Sigmoid colon (tissue), 7 donors: ENCODE measurements around the gene OGT. TPM values are rescaled to one million over a fixed set of nuclear protein-coding genes. Genes with fewer than 3 reads are reported as not detected.
A peak's percentile ranks its signal among the peaks of the same experiment; 100 is the strongest.
"Not testable (repeated sequence)": the region's sequence is repeated elsewhere in the genome, so short reads cannot be mapped to it uniquely, and the experiment has no call there.

Source experiments
- DNase-seq: peaks from one replicate; pipeline ENCODE4 v3.0.0-alpha.2; 2019
- H3K27ac ChIP-seq, 4 donors: fragments of 200-600 bp; sonication (generic); one replicate each; pipeline ENCODE4 v1.5.1; 2016 to 2019; ENCODE audit warnings: mild to moderate bottlenecking in 1 of 4
- H3K27me3 ChIP-seq, 3 donors: fragments of 200-600 bp; sonication (generic); one replicate each; pipeline ENCODE4 v1.5.1; 2019; ENCODE audit warnings: mild to moderate bottlenecking in 1 of 3
- H3K36me3 ChIP-seq, 4 donors: fragments of 200-600 bp; sonication (generic); one replicate each; pipeline ENCODE4 v1.5.1; 2016 to 2019
- H3K4me1 ChIP-seq, 4 donors: fragments of 200-600 bp; sonication (generic); one replicate each; pipeline ENCODE4 v1.5.1; 2017 to 2019
- H3K4me3 ChIP-seq, 4 donors: fragments of 200-600 bp; sonication (generic); one replicate each; pipeline ENCODE4 v1.5.1; 2017 to 2019; ENCODE audit warnings: mild to moderate bottlenecking in 2 of 4, moderate library complexity in 1 of 4
- H3K9me3 ChIP-seq, 4 donors: fragments of 200-600 bp in 3 of 4; sonication (generic) in 3 of 4; one replicate each; pipeline versions ENCODE4 v1.5.1 to v1.6.1; 2013 to 2019
- EP300 ChIP-seq, 4 donors: sonication (generic); formaldehyde crosslinking; IDR thresholded peaks; one replicate each; pipeline ENCODE4 v1.6.1; 2017; ENCODE audit warnings: antibody characterized with exemption in 4 of 4
- POLR2A ChIP-seq, 2 donors: fragments of 450-650 bp; IDR thresholded peaks; one replicate each; pipeline ENCODE4 v1.6.1; 2016; ENCODE audit warnings: antibody characterized with exemption in 2 of 2, mild to moderate bottlenecking in 2 of 2, moderate library complexity in 2 of 2
- POLR2AphosphoS5 ChIP-seq, 4 donors: sonication (generic); formaldehyde crosslinking; IDR thresholded peaks; one replicate each; pipeline ENCODE4 v1.6.1; 2017; ENCODE audit warnings: antibody characterized with exemption in 4 of 4
- WGBS, 2 donors: extraction: QIAGEN DNeasy Blood & Tissue Kit; methylation state at CpG; one replicate each; pipeline ENCODE4 v1.1.7; 2013; 5-methylcytosine and 5-hydroxymethylcytosine counted together
- intact Hi-C: fragments of 100-400 bp; cut with DNase I; formaldehyde crosslinking; loops from one replicate; pipeline ENCODE4 v1.15.1; 2023
- polyA plus RNA-seq, 3 donors: library from polyadenylated mRNA; stranded (reverse); fragments of 200-250 nt; gene quantifications; one replicate each; pipeline ENCODE4 v1.2.3, GENCODE V29; 2013
- total RNA-seq, 4 donors: library from RNA; depleted of rRNA; stranded (reverse); fragments of >200 nt; gene quantifications; one replicate each; pipeline ENCODE4 v1.1.0, GENCODE V29; 2016
- TF ChIP-seq, protein P1 (sequence below), 4 experiments: fragments of 450-650 bp in 3 of 4; fragments of 200-600 bp in 1 of 4; IDR thresholded peaks; one replicate each; pipeline ENCODE4 v1.5.1; 2016 to 2019; ENCODE audit warnings: antibody characterized with exemption in 4 of 4, mild to moderate bottlenecking in 3 of 4, moderate library complexity in 2 of 4
- donor health status: healthy with polysubstance abuse.
- donor health status: Bipolar disorder and iron deficiency.
- donor health status: healthy.

OGT gene
- total and polyA plus RNA-seq, 7 donors: 7.8 to 201 (median 104) TPM

GRCh38 chrX:71493111-71493613, 39.7 kb upstream of the OGT start:
- 51 to 62% methylated on average over 16 of the region's 16 CpGs for WGBS, 2 donors
- DNase-seq: peak; percentile 75
- intact Hi-C loops: loop anchor here (5.0 kb wide), 1 partner anchor 39 kb away; the partner anchor contains the start of gene OGT
- H3K36me3 ChIP-seq: no peaks in the 10 kb centered on the region
- peak overlapping the region in 3 of 4 donors; percentile 39 to 65 (median 44) for H3K27ac ChIP-seq
- no peaks in the 10 kb centered on the region for H3K9me3 ChIP-seq
- TF ChIP-seq EP300 (IDR thresholded peaks at IDR 0.05): no peak
- TF ChIP-seq POLR2A (IDR thresholded peaks at IDR 0.05): no peak
- TF ChIP-seq POLR2AphosphoS5 (IDR thresholded peaks at IDR 0.05): peak in 2 of 4 donors; percentile 4 to 22
- no peaks in the 10 kb centered on the region for H3K27me3 ChIP-seq
- H3K4me3 ChIP-seq: peak overlapping the region; percentile 33 to 61 (median 56)
- peaks cover 0 to 5% (median 0%) of the 10 kb centered on the region in 4 donors for H3K4me1 ChIP-seq

GRCh38 chrX:71495979-71496378, 36.9 kb upstream of the OGT start:
- H3K4me1 ChIP-seq, H3K27me3 ChIP-seq, H3K4me3 ChIP-seq, H3K27ac ChIP-seq, H3K9me3 ChIP-seq, intact Hi-C loops, DNase-seq, H3K36me3 ChIP-seq: not testable (repeated sequence)
- WGBS, 2 donors: 84 to 88% methylated on average over 3 of the region's 3 CpGs

DNA sequence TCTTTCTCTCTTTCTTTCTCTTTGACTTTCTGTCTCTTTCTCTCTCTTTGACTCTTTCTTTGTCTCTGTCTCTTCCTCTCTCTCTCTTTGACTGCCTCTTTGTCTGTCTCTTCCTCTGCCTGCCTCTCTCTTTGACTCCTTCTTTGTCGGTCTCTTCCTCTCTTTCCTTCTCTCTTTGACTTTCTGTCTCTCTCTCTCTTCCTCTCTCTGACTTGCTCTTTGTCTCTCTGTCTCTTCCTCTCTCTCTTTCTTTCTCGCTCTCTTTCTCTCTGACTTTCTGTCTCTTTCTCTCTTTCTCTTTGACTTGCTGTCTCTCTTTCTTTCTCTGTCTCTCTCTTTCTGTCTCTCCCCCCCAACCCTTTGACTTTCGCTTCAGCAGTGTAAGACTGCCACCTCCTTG, 36.4 kb upstream of the OGT start:
- no peak for DNase-seq
- Histone ChIP-seq H3K4me3 (no peak overlapping the region), H3K27me3 (no peaks in the 10 kb centered on the region), H3K9me3 (no peaks in the 10 kb centered on the region), H3K27ac (no peak overlapping the region), H3K36me3 (no peaks in the 10 kb centered on the region), H3K4me1 (peaks cover 0 to 5% (median 0%) of the 10 kb centered on the region in 4 donors)
- WGBS, 2 donors: 80 to 94% methylated on average over 3 of the region's 3 CpGs
- intact Hi-C loops: no loop called here
- TF ChIP-seq POLR2AphosphoS5 (IDR thresholded peaks at IDR 0.05) (no peak), EP300 (IDR thresholded peaks at IDR 0.05) (no peak), POLR2A (IDR thresholded peaks at IDR 0.05) (no peak)
- TF ChIP-seq, protein P1, sequence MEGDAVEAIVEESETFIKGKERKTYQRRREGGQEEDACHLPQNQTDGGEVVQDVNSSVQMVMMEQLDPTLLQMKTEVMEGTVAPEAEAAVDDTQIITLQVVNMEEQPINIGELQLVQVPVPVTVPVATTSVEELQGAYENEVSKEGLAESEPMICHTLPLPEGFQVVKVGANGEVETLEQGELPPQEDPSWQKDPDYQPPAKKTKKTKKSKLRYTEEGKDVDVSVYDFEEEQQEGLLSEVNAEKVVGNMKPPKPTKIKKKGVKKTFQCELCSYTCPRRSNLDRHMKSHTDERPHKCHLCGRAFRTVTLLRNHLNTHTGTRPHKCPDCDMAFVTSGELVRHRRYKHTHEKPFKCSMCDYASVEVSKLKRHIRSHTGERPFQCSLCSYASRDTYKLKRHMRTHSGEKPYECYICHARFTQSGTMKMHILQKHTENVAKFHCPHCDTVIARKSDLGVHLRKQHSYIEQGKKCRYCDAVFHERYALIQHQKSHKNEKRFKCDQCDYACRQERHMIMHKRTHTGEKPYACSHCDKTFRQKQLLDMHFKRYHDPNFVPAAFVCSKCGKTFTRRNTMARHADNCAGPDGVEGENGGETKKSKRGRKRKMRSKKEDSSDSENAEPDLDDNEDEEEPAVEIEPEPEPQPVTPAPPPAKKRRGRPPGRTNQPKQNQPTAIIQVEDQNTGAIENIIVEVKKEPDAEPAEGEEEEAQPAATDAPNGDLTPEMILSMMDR (IDR thresholded peaks at IDR 0.05): no peak

DNA sequence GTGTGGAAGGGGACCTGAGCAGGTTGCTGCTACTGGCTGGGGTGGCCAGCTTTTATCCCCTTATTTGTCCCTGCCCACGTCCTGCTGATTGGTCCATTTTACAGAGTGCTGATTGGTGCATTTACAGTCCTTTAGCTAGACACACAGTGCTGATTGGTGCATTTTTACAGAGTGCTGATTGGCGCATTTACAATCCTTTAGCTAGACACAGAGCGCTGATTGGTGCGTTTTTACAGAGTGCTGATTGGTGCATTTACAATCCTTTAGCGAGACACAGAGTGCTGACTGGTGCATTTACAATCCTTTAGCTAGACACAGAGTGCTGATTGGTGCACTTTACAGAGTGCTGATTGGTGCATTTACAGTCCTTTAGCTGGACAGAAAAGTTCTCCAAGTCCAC, 30.8 kb upstream of the OGT start:
- H3K27ac ChIP-seq, DNase-seq, H3K9me3 ChIP-seq, H3K27me3 ChIP-seq, H3K4me3 ChIP-seq, H3K4me1 ChIP-seq, intact Hi-C loops, H3K36me3 ChIP-seq: not testable (repeated sequence)
- WGBS, 2 donors: 79 to 97% methylated on average over 5 of the region's 5 CpGs

DNA sequence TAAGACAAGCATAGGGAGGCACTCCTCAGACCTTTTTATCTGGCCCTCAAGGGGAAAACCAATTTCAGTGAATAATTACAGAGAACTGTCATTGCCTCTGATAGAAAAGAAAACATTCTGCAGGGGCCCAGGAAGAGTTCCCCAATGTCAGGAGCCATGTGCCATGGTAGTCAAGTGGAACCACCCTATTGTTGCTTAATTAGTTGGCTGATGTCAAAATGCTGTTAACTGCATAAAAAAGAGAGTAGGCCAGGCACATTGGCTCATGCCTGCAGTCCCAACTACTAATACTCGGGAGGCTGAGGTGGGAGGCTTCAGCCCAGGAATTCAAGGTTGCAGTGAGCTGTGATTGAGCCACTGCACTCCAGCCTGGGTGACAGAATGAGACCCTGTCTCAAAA, 28.6 kb upstream of the OGT start:
- no peak for DNase-seq
- Histone ChIP-seq H3K36me3 (no peaks in the 10 kb centered on the region), H3K27ac (no peak overlapping the region), H3K4me3 (no peak overlapping the region), H3K4me1 (no peaks in the 10 kb centered on the region), H3K27me3 (no peaks in the 10 kb centered on the region), H3K9me3 (no peaks in the 10 kb centered on the region)
- WGBS, 2 donors: 81 to 100% methylated on average over 1 of the region's 1 CpG
- TF ChIP-seq POLR2A (IDR thresholded peaks at IDR 0.05): no peak
- no peak for TF ChIP-seq EP300 (IDR thresholded peaks at IDR 0.05)
- TF ChIP-seq, protein P1 (IDR thresholded peaks at IDR 0.05): no peak
- intact Hi-C loops: no loop called here

GRCh38 chrX:71509289-71509688, 23.6 kb upstream of the OGT start:
- WGBS, 2 donors: 96 to 100% methylated on average over 1 of the region's 1 CpG

GRCh38 chrX:71510161-71510560, 22.7 kb upstream of the OGT start:
- Histone ChIP-seq H3K4me1 (no peaks in the 10 kb centered on the region), H3K4me3 (no peak overlapping the region), H3K27ac (no peak overlapping the region), H3K27me3 (no peaks in the 10 kb centered on the region), H3K36me3 (no peaks in the 10 kb centered on the region), H3K9me3 (no peaks in the 10 kb centered on the region)
- DNase-seq: no peak
- intact Hi-C loops: no loop called here
- no peak for TF ChIP-seq POLR2A (IDR thresholded peaks at IDR 0.05)
- TF ChIP-seq POLR2AphosphoS5 (IDR thresholded peaks at IDR 0.05): no peak
- TF ChIP-seq, protein P1 (IDR thresholded peaks at IDR 0.05): no peak
- TF ChIP-seq EP300 (IDR thresholded peaks at IDR 0.05): no peak
- 88 to 94% methylated on average over 2 of the region's 2 CpGs for WGBS, 2 donors

More at GRCh38 chrX:71509289-71509688, 23.6 kb upstream of the OGT start:
- intact Hi-C loops: no loop called here
- Histone ChIP-seq H3K27me3 (no peaks in the 10 kb centered on the region), H3K4me1 (no peaks in the 10 kb centered on the region), H3K9me3 (no peaks in the 10 kb centered on the region), H3K4me3 (no peak overlapping the region), H3K36me3 (no peaks in the 10 kb centered on the region), H3K27ac (no peak overlapping the region)
- no peak for TF ChIP-seq POLR2AphosphoS5 (IDR thresholded peaks at IDR 0.05)
- DNase-seq: no peak

DNA sequence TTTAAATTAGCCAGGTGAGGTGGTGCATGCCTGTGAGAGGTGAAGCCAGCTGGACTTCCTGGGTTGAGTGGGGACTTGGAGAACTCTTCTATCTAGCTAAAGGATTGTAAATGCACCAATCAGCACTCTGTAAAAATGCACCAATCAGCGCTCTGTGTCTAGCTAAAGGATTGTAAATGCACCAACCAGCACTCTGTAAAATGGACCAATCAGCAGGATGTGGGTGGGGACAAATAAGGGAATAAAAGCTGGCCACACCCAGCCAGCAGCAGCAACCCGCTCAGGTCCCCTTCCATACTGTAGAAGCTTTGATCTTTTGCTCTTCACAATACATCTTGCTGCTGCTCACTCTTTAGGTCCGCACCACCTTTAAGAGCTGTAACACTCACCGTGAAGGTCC, 19.2 kb upstream of the OGT start:
- H3K4me1 ChIP-seq, H3K36me3 ChIP-seq, H3K4me3 ChIP-seq, DNase-seq, H3K27me3 ChIP-seq, H3K9me3 ChIP-seq, intact Hi-C loops, H3K27ac ChIP-seq: not testable (repeated sequence)
- 95 to 97% methylated on average over 4 of the region's 4 CpGs for WGBS, 2 donors
